ENCODE measurements around the gene ZIC5. TPM values are rescaled to one million over a fixed set of nuclear protein-coding genes. Genes with fewer than 3 reads are reported as not detected.
A peak's percentile ranks its signal among the peaks of the same experiment; 100 is the strongest.

ZIC5 gene
- total and polyA plus RNA-seq, 2 of the 13 experiments (the other 11 are each of a cell fraction or from before 2014, with no cell fraction given), result 0.02 to 0.07 TPM

GRCh38 chr13:99956473-99957349 lies 14.9 kb downstream of the ZIC5 start (continued):
- TF ChIP-seq ZBTB40 (IDR thresholded peaks at IDR 0.05), result no peak
- no peak for TF ChIP-seq ZBTB40 (CRISPR knock-in tag; IDR thresholded peaks at IDR 0.05)
- peak; percentile 72 for TF ChIP-seq HDAC1 (CRISPR knock-in tag; IDR thresholded peaks at IDR 0.05)
- peak; percentile 59; the same call in 1 of the 2 replicates for TF ChIP-seq ZNF501 (CRISPR knock-in tag; IDR thresholded peaks at IDR 0.05)
